NB4 (cell line): ENCODE measurements around the gene CCDC92.

Experiments used
- POLR2A ChIP-seq: IDR thresholded peaks from 2 replicates; pipeline ENCODE4 v1.6.1; 2011; ENCODE audit warnings: mild to moderate bottlenecking; ENCODE audit not compliant: insufficient read length; ENCODE audit errors: extremely low read depth
- TF ChIP-seq, protein P1 (sequence below): IDR thresholded peaks from one replicate; pipeline ENCODE4 v1.5.1; 2012; ENCODE audit warnings: low read depth, low read length
- TF ChIP-seq, protein P2 (sequence below): IDR thresholded peaks from 2 replicates; pipeline ENCODE4 v1.6.1; 2011; ENCODE audit warnings: low read depth, low read length

DNA sequence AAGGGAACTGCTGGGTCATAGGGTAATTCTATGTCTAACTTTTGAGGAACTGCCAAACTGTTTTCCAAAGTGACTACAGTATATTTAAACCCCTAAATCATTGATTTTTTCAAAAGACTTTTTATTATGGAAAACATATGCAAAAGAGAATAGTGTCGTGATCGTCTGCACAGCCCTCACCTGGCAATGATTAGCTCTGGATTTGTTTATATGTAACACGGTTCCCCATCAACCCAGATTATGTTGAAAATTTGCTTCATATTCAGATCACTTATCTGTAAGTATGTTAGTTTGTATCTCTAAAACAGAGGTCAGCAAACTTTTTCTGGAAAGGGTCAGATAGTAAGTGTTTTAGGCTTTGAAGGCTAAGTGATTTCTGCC is 52.7 kb downstream of the CCDC92 start:
- TF ChIP-seq, protein P1, sequence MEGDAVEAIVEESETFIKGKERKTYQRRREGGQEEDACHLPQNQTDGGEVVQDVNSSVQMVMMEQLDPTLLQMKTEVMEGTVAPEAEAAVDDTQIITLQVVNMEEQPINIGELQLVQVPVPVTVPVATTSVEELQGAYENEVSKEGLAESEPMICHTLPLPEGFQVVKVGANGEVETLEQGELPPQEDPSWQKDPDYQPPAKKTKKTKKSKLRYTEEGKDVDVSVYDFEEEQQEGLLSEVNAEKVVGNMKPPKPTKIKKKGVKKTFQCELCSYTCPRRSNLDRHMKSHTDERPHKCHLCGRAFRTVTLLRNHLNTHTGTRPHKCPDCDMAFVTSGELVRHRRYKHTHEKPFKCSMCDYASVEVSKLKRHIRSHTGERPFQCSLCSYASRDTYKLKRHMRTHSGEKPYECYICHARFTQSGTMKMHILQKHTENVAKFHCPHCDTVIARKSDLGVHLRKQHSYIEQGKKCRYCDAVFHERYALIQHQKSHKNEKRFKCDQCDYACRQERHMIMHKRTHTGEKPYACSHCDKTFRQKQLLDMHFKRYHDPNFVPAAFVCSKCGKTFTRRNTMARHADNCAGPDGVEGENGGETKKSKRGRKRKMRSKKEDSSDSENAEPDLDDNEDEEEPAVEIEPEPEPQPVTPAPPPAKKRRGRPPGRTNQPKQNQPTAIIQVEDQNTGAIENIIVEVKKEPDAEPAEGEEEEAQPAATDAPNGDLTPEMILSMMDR: no peak
- TF ChIP-seq POLR2A: no peak
- TF ChIP-seq, protein P2, sequence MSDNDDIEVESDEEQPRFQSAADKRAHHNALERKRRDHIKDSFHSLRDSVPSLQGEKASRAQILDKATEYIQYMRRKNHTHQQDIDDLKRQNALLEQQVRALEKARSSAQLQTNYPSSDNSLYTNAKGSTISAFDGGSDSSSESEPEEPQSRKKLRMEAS: no peak
